KMS-11 (cell line): ENCODE measurements around the gene CPEB2.

ENCODE experiments used
- H2AFZ ChIP-seq: fragments of 200-600 bp; sonication (generic); 2 replicates; pipeline ENCODE4 v1.6.1; 2016; ENCODE audit warnings: antibody characterized with exemption, mixed run types, low read depth
- H3K27ac ChIP-seq: fragments of 200-600 bp; sonication (generic); 2 replicates; pipeline ENCODE4 v1.6.1; 2016; ENCODE audit warnings: mild to moderate bottlenecking, mixed run types
- H3K27me3 ChIP-seq: fragments of 200-600 bp; sonication (generic); 2 replicates; pipeline ENCODE4 v1.6.1; 2017; ENCODE audit warnings: mild to moderate bottlenecking, low read depth, mixed run types, moderate library complexity; ENCODE audit not compliant: insufficient read depth
- H3K36me3 ChIP-seq: fragments of 200-600 bp; sonication (generic); 2 replicates; pipeline ENCODE4 v1.6.1; 2017; ENCODE audit warnings: mild to moderate bottlenecking, mixed run types; ENCODE audit not compliant: insufficient read depth
- H3K4me1 ChIP-seq: fragments of 200-600 bp; sonication (generic); 2 replicates; pipeline ENCODE4 v1.6.1; 2016; ENCODE audit warnings: mild to moderate bottlenecking, low read depth, mixed run types; ENCODE audit not compliant: poor library complexity, severe bottlenecking
- H3K4me2 ChIP-seq: fragments of 200-600 bp; sonication (generic); 2 replicates; pipeline ENCODE4 v1.7.0; 2016; ENCODE audit warnings: mild to moderate bottlenecking, mixed run types
- H3K4me3 ChIP-seq: fragments of 200-600 bp; sonication (generic); IDR thresholded peaks from 2 replicates; pipeline ENCODE4 v1.6.1; 2017; ENCODE audit warnings: low read depth, low read length, mixed read lengths; ENCODE audit not compliant: insufficient read depth
- H3K79me2 ChIP-seq: fragments of 200-600 bp; sonication (generic); 2 replicates; pipeline ENCODE4 v1.6.1; 2016; ENCODE audit warnings: low read depth, mixed run types; ENCODE audit not compliant: insufficient read depth
- H3K9ac ChIP-seq: fragments of 200-600 bp; sonication (generic); 2 replicates; pipeline ENCODE4 v1.6.1; 2016; ENCODE audit warnings: mild to moderate bottlenecking, mixed run types
- H4K20me1 ChIP-seq: fragments of 200-600 bp; sonication (generic); 2 replicates; pipeline ENCODE4 v1.6.1; 2016; ENCODE audit warnings: mild to moderate bottlenecking, mixed run types; ENCODE audit not compliant: insufficient read depth
- CTCF ChIP-seq: fragments of 200-600 bp; sonication (generic); conservative IDR thresholded peaks from 2 replicates; pipeline ENCODE4 v1.6.1; 2017; ENCODE audit warnings: low read depth, mild to moderate bottlenecking, antibody characterized with exemption, low read length, moderate library complexity, mixed read lengths

The CPEB2 gene

DNA sequence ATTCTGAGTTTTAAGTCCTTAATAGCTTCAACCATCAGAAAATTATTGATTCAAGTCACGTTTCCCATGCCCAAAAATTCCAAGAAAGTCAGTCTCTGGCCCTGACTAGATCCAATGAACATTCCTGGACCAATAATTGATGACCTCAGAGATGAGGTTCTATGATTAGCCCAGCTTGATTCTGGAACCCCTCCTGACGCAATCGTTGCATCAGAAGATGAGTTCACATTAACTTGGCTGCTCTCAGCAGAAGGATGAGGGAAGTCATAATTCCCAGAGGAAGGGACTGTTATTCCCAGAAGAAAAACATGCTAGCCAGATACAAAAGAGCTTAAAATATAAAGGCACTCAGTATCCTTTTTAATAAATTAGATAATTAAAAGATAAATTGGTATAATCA, 34.3 kb upstream of the CPEB2 start:
- Histone ChIP-seq H3K27me3 (no peaks in the 10 kb centered on the region), H3K4me1 (no peaks in the 10 kb centered on the region), H3K4me3 (no peak overlapping the region), H3K36me3 (no peaks in the 10 kb centered on the region), H3K27ac (no peak overlapping the region), H3K79me2 (no peaks in the 10 kb centered on the region), H4K20me1 (no peaks in the 10 kb centered on the region), H2AFZ (no peak overlapping the region), H3K9ac (no peak overlapping the region), H3K4me2 (no peak overlapping the region)
- TF ChIP-seq CTCF = no peak

- Histone ChIP-seq H3K27me3 (no peaks in the 10 kb centered on the region), H3K9ac (no peak overlapping the region), H3K79me2 (no peaks in the 10 kb centered on the region), H3K4me1 (no peaks in the 10 kb centered on the region), H3K4me3 (no peak overlapping the region), H2AFZ (no peak overlapping the region), H4K20me1 (no peaks in the 10 kb centered on the region), H3K4me2 (no peak overlapping the region), H3K27ac (no peak overlapping the region), H3K36me3 (no peaks in the 10 kb centered on the region)
- no peak for TF ChIP-seq CTCF
Observed at GRCh38 chr4:14977830-14978229, 24.5 kb upstream of the CPEB2 start.

DNA sequence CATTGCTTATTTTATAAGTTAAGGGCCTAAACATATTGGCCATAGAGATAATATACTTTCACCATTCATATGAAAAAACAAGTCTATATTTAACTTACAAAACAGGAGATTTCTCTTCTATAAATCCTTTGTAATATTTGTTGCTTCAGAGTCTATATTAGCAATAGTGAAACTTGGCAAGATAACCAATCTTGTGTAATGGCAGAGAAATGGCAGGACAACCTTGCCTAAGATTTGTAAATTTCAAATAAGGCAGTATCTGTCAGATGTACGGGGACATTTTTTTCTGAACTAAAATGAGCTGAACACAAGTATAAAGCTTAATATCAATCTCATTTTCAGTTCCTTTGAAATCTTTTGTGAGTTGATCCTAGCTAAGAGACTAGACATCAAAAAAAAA, 17.8 kb upstream of the CPEB2 start:
- Histone ChIP-seq H2AFZ (no peak overlapping the region), H3K79me2 (no peaks in the 10 kb centered on the region), H4K20me1 (no peaks in the 10 kb centered on the region), H3K4me1 (no peaks in the 10 kb centered on the region), H3K4me3 (no peak overlapping the region), H3K36me3 (no peaks in the 10 kb centered on the region), H3K27ac (no peak overlapping the region), H3K27me3 (no peaks in the 10 kb centered on the region), H3K4me2 (no peak overlapping the region), H3K9ac (no peak overlapping the region)
- TF ChIP-seq CTCF = no peak

DNA sequence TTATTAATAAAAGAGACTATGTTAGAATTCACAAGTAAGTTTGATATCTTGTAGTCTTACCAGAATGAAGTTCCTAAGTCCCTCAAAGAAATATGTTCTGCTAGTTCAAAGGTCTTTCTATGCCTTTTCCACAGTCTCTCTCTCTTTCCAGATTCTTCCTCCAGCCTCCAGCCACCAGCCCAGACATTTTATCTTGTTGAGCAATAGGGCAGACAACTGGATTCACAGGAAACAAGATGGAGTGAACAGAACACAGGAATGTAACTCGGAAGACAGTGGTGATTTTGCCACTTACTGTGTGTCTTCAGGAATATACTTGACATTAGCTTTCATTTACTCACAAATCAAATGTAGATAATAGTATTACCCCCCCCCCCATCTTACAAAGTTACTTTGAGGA, 17.1 kb upstream of the CPEB2 start:
- H3K36me3 ChIP-seq = no peaks in the 10 kb centered on the region
- H3K4me3 ChIP-seq = no peak overlapping the region
- H2AFZ ChIP-seq = no peak overlapping the region
- H3K79me2 ChIP-seq = no peaks in the 10 kb centered on the region
- H3K4me1 ChIP-seq = no peaks in the 10 kb centered on the region
- no peaks in the 10 kb centered on the region for H3K27me3 ChIP-seq
- H3K9ac ChIP-seq = no peak overlapping the region
- no peak overlapping the region for H3K27ac ChIP-seq
- no peaks in the 10 kb centered on the region for H4K20me1 ChIP-seq
- TF ChIP-seq CTCF = no peak
- no peak overlapping the region for H3K4me2 ChIP-seq

GRCh38 chr4:14985843-14986242, 16.4 kb upstream of the CPEB2 start:
- no peaks in the 10 kb centered on the region for H3K79me2 ChIP-seq
- H2AFZ ChIP-seq = no peak overlapping the region
- H3K4me2 ChIP-seq = no peak overlapping the region
- no peak for TF ChIP-seq CTCF
- H3K27ac ChIP-seq = no peak overlapping the region
- H3K27me3 ChIP-seq = no peaks in the 10 kb centered on the region
- H3K9ac ChIP-seq = no peak overlapping the region
- no peaks in the 10 kb centered on the region for H3K36me3 ChIP-seq
- no peaks in the 10 kb centered on the region for H4K20me1 ChIP-seq
- no peaks in the 10 kb centered on the region for H3K4me1 ChIP-seq
- H3K4me3 ChIP-seq = no peak overlapping the region
